ENCODE measurements around the gene PEX11A. TPM values are rescaled to one million over a fixed set of nuclear protein-coding genes. Genes with fewer than 3 reads are reported as not detected.

PEX11A gene
- total and polyA plus RNA-seq, 2 donors = 2.5 to 3.8 TPM

DNA sequence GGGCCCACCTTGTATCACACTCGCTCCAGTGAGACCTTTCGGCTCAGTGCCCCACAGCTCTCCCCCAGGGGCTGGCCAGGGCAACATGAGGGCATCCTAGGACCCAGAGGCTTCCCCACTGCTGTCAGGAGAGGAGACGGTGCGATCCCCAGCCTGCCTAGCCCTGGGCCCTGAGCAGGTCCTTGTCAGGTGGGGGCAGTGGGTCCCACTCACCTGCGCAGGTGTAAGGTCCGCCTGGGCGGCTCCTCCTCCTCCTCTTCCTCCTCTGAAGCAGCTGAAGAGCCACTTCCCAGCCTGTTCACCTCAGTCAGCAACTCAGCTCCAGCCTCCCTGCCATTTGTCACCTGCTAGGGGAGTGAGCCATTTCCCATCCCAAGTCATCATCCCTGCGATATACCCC lies 44.9 kb downstream of the PEX11A start:
- Histone ChIP-seq H3K27ac (ENCODE audit: low read depth in 1 of 2, low read length in 1 of 2) (no peak overlapping the region), H3K4me1 (ENCODE audit: control insufficient read depth in 2 of 2, insufficient read depth in 2 of 2, low read length in 2 of 2) (no peaks in the 10 kb centered on the region), H3K4me3 (ENCODE audit: low read length in 2 of 2) (no peak overlapping the region), H3K36me3 (ENCODE audit: control insufficient read depth in 2 of 2, insufficient read depth in 2 of 2, low read length in 1 of 2) (peaks cover 0 to 19% of the 10 kb centered on the region in 2 donors), H3K27me3 (ENCODE audit: control insufficient read depth in 2 of 2, insufficient read depth in 1 of 2, low read length in 1 of 2) (no peaks in the 10 kb centered on the region), H3K9me3 (ENCODE audit: control insufficient read depth in 2 of 2, insufficient read depth in 1 of 2, low read length in 1 of 2) (peaks cover 0 to 9% of the 10 kb centered on the region in 2 donors)
- DNase-seq (ENCODE audit: low read depth in 6 of 9, low spot score in 9 of 9) = no peak
- WGBS = over 99% methylated on average over 8 of the region's 8 CpGs

DNA sequence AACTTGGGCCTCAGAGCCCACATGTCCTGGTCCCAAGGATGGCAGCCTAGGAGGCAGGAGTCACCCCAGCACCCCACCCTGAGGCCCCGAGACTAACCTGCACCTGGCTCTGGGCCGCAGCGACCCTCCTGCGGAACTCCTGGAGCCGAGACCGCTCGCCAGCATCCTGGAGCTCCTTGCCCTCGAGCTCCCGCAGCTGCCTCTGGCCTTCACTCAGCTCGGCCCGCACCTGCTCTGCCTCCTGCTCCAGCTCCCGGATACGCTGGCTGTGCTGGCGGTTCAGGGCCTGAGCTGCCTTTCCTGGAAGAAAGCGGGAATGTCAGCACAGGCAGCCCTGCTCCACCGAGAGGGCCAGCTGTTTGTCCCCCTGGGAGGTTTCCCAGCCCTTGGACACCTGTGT lies 48.4 kb downstream of the PEX11A start:
- WGBS = 98% methylated on average over 16 of the region's 16 CpGs
- Histone ChIP-seq H3K4me1 (ENCODE audit: control insufficient read depth in 2 of 2, insufficient read depth in 2 of 2, low read length in 2 of 2) (no peaks in the 10 kb centered on the region), H3K9me3 (ENCODE audit: control insufficient read depth in 2 of 2, insufficient read depth in 1 of 2, low read length in 1 of 2) (peaks cover 0 to 5% of the 10 kb centered on the region in 2 donors), H3K36me3 (ENCODE audit: control insufficient read depth in 2 of 2, insufficient read depth in 2 of 2, low read length in 1 of 2) (peaks cover 0 to 14% of the 10 kb centered on the region in 2 donors), H3K4me3 (ENCODE audit: low read length in 2 of 2) (no peak overlapping the region), H3K27ac (ENCODE audit: low read depth in 1 of 2, low read length in 1 of 2) (no peak overlapping the region), H3K27me3 (ENCODE audit: control insufficient read depth in 2 of 2, insufficient read depth in 1 of 2, low read length in 1 of 2) (no peaks in the 10 kb centered on the region)
- no peak for DNase-seq (ENCODE audit: low read depth in 6 of 9, low spot score in 9 of 9)

- no peaks in the 10 kb centered on the region for H3K27me3 ChIP-seq (ENCODE audit: control insufficient read depth in 2 of 2, insufficient read depth in 1 of 2, low read length in 1 of 2)
- DNase-seq (ENCODE audit: low read depth in 6 of 9, low spot score in 9 of 9) = no peak
- peaks cover 0 to 14% of the 10 kb centered on the region in 2 donors for H3K36me3 ChIP-seq (ENCODE audit: control insufficient read depth in 2 of 2, insufficient read depth in 2 of 2, low read length in 1 of 2)
- H3K27ac ChIP-seq (ENCODE audit: low read depth in 1 of 2, low read length in 1 of 2) = no peak overlapping the region
- H3K9me3 ChIP-seq (ENCODE audit: control insufficient read depth in 2 of 2, insufficient read depth in 1 of 2, low read length in 1 of 2) = peaks cover 0 to 5% of the 10 kb centered on the region in 2 donors
- no peak overlapping the region for H3K4me3 ChIP-seq (ENCODE audit: low read length in 2 of 2)
- WGBS = 91% methylated on average over 5 of the region's 5 CpGs
- no peaks in the 10 kb centered on the region for H3K4me1 ChIP-seq (ENCODE audit: control insufficient read depth in 2 of 2, insufficient read depth in 2 of 2, low read length in 2 of 2)
Measured at GRCh38 chr15:89641053-89641452, 49.5 kb downstream of the PEX11A start.

DNA sequence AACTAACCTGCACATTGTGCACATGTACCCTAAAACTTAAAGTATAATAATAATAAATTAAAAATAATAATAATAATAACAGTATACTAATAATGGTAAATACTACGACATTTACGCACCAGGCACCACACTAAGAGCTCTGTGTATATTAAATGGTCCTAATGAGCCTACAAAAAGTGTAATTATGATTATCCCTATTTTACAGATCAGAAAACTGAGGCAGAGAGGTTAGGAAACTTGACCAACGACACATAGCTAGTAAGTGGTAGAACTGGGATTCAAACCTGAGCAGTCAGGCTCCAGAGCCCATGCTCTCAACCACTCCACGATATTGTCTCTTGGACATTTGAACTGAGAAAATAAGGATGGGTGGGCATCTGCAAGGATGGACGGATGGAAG lies 50.3 kb downstream of the PEX11A start:
- no peaks in the 10 kb centered on the region for H3K4me1 ChIP-seq (ENCODE audit: control insufficient read depth in 2 of 2, insufficient read depth in 2 of 2, low read length in 2 of 2)
- peaks cover 0 to 14% of the 10 kb centered on the region in 2 donors for H3K36me3 ChIP-seq (ENCODE audit: control insufficient read depth in 2 of 2, insufficient read depth in 2 of 2, low read length in 1 of 2)
- DNase-seq (ENCODE audit: low read depth in 6 of 9, low spot score in 9 of 9) = no peak
- H3K9me3 ChIP-seq (ENCODE audit: control insufficient read depth in 2 of 2, insufficient read depth in 1 of 2, low read length in 1 of 2) = peaks cover 0 to 5% of the 10 kb centered on the region in 2 donors
- H3K27me3 ChIP-seq (ENCODE audit: control insufficient read depth in 2 of 2, insufficient read depth in 1 of 2, low read length in 1 of 2) = no peaks in the 10 kb centered on the region
- WGBS = 98% methylated on average over 5 of the region's 5 CpGs
- no peak overlapping the region for H3K27ac ChIP-seq (ENCODE audit: low read depth in 1 of 2, low read length in 1 of 2)
- H3K4me3 ChIP-seq (ENCODE audit: low read length in 2 of 2) = no peak overlapping the region

- 97% methylated on average over 23 of the region's 23 CpGs for WGBS
- H3K27ac ChIP-seq (ENCODE audit: low read depth in 1 of 2, low read length in 1 of 2) = no peak overlapping the region
- H3K9me3 ChIP-seq (ENCODE audit: control insufficient read depth in 2 of 2, insufficient read depth in 1 of 2, low read length in 1 of 2) = peaks cover 3 to 9% of the 10 kb centered on the region in 2 donors
- H3K4me3 ChIP-seq (ENCODE audit: low read length in 2 of 2) = no peak overlapping the region
- no peaks in the 10 kb centered on the region for H3K4me1 ChIP-seq (ENCODE audit: control insufficient read depth in 2 of 2, insufficient read depth in 2 of 2, low read length in 2 of 2)
- DNase-seq (ENCODE audit: low read depth in 6 of 9, low spot score in 9 of 9) = no peak
- H3K27me3 ChIP-seq (ENCODE audit: control insufficient read depth in 2 of 2, insufficient read depth in 1 of 2, low read length in 1 of 2) = no peaks in the 10 kb centered on the region
- peaks cover 36 to 53% of the 10 kb centered on the region in 2 donors for H3K36me3 ChIP-seq (ENCODE audit: control insufficient read depth in 2 of 2, insufficient read depth in 2 of 2, low read length in 1 of 2)
Measured at GRCh38 chr15:89633585-89633984, 57.0 kb downstream of the PEX11A start.

DNA sequence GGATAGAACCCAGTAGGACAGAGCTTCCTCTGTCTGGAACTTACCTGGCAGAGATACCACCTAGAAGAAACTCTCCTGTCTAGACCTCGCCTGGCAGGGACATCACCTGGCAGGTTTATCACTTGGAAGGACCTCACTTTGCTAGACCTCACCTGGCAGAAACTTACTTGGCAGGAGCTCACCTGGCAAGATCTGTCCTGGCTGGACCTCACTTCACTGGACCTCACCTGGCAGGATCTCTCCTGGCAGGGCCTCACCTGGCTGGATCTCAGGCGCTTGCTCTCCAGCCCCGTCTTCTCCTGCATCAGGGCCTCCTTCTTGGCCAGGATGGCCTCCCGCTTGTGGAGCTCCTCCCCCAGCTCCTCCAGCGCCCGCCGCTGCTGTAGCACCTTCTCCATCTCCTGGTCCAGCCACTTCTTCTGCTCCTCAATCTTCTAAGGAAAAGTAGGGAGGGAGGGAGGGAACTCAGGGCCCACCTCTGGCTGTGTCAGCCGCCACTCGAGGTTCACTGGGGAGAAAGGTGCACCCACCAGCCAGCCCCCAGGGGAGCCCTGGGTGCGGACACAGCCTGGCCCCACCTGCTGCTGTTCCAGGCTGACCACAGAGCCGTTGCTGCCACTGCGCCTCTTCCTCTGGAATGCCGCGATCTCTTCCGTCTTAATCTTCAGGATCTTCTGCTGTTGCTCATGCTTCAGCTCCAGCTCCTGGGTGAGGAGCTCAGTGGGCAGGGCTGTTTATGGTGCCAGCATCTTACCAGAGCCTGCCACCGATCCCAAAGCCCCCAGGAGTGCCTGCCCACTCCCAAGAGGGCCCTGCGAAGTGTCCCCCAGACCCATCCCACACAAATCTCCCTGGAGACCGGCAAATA lies 57.8 kb downstream of the PEX11A start:
- Histone ChIP-seq H3K4me1 (ENCODE audit: control insufficient read depth in 2 of 2, insufficient read depth in 2 of 2, low read length in 2 of 2) (peaks cover 0 to 5% of the 10 kb centered on the region in 2 donors), H3K9me3 (ENCODE audit: control insufficient read depth in 2 of 2, insufficient read depth in 1 of 2, low read length in 1 of 2) (peaks cover 3 to 9% of the 10 kb centered on the region in 2 donors), H3K27me3 (ENCODE audit: control insufficient read depth in 2 of 2, insufficient read depth in 1 of 2, low read length in 1 of 2) (no peaks in the 10 kb centered on the region), H3K4me3 (ENCODE audit: low read length in 2 of 2) (no peak overlapping the region), H3K27ac (ENCODE audit: low read depth in 1 of 2, low read length in 1 of 2) (no peak overlapping the region), H3K36me3 (ENCODE audit: control insufficient read depth in 2 of 2, insufficient read depth in 2 of 2, low read length in 1 of 2) (peaks cover 43 to 60% of the 10 kb centered on the region in 2 donors)
- WGBS = 99% methylated on average over 18 of the region's 18 CpGs
- no peak for DNase-seq (ENCODE audit: low read depth in 6 of 9, low spot score in 9 of 9)

DNA sequence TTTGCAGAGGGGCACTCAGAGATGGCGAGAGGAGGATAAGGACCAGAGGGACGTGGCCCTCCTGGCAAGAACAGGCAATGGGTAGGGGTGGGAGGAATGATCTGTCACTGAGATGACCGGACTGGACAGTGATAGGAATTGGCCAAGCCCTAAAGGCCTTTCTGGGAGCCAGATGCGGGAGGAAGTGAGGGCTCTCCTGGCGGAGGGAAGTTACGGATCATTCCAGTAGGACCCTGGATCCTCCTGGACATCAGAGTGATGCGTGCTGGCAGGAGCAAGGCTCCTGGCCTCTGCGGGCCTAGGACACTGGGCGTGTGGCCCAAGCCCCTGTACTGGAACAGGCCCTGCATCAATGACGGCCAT lies 58.7 kb downstream of the PEX11A start:
- Histone ChIP-seq H3K4me3 (ENCODE audit: low read length in 2 of 2) (no peak overlapping the region), H3K27me3 (ENCODE audit: control insufficient read depth in 2 of 2, insufficient read depth in 1 of 2, low read length in 1 of 2) (no peaks in the 10 kb centered on the region), H3K4me1 (ENCODE audit: control insufficient read depth in 2 of 2, insufficient read depth in 2 of 2, low read length in 2 of 2) (peaks cover 0 to 5% of the 10 kb centered on the region in 2 donors), H3K27ac (ENCODE audit: low read depth in 1 of 2, low read length in 1 of 2) (no peak overlapping the region), H3K36me3 (ENCODE audit: control insufficient read depth in 2 of 2, insufficient read depth in 2 of 2, low read length in 1 of 2) (peaks cover 48 to 69% of the 10 kb centered on the region in 2 donors), H3K9me3 (ENCODE audit: control insufficient read depth in 2 of 2, insufficient read depth in 1 of 2, low read length in 1 of 2) (peaks cover 3 to 9% of the 10 kb centered on the region in 2 donors)
- DNase-seq (ENCODE audit: low read depth in 6 of 9, low spot score in 9 of 9) = no peak
- 93% methylated on average over 10 of the region's 10 CpGs for WGBS

Other genes with a start within 250 kb of the PEX11A start
- gene RHCG, start 194.2 kb downstream of the PEX11A start, total RNA-seq = 0.85 TPM
- 9.0 TPM for gene RHCG, start 194.2 kb downstream of the PEX11A start, polyA plus RNA-seq
- gene TICRR, start 115.3 kb downstream of the PEX11A start, total RNA-seq = 3.5 TPM
- gene TICRR, start 115.3 kb downstream of the PEX11A start, polyA plus RNA-seq = 0.32 TPM
- 2.7 TPM for gene KIF7, start 35.3 kb downstream of the PEX11A start, total RNA-seq
- gene KIF7, start 35.3 kb downstream of the PEX11A start, polyA plus RNA-seq = 2.9 TPM
- gene PLIN1, start 11.4 kb downstream of the PEX11A start, total RNA-seq = 0.05 TPM
- 1.0 TPM for gene PLIN1, start 11.4 kb downstream of the PEX11A start, polyA plus RNA-seq
- 0.09 TPM for gene WDR93, start 57 bp upstream of the PEX11A start, total RNA-seq
- 0.32 TPM for gene WDR93, start 57 bp upstream of the PEX11A start, polyA plus RNA-seq
- 0.38 TPM for gene MESP1, start 60.5 kb upstream of the PEX11A start, total RNA-seq
- 0.50 TPM for gene MESP1, start 60.5 kb upstream of the PEX11A start, polyA plus RNA-seq
- 0.19 TPM for gene MESP2, start 85.6 kb upstream of the PEX11A start, total RNA-seq
- gene MESP2, start 85.6 kb upstream of the PEX11A start, polyA plus RNA-seq = 0.16 TPM
- 6.9 TPM for gene ANPEP, start 124.1 kb upstream of the PEX11A start, total RNA-seq
- gene ANPEP, start 124.1 kb upstream of the PEX11A start, polyA plus RNA-seq = 12.5 TPM
- 30.3 TPM for gene AP3S2, start 203.2 kb upstream of the PEX11A start, total RNA-seq
- 12.2 TPM for gene AP3S2, start 203.2 kb upstream of the PEX11A start, polyA plus RNA-seq
- 2.7 TPM for gene ARPIN, start 222.2 kb upstream of the PEX11A start, total RNA-seq
- gene ARPIN, start 222.2 kb upstream of the PEX11A start, polyA plus RNA-seq = 7.8 TPM